Measurements from ENCODE around the gene RPSA.
"Not testable (repeated sequence)": the region's sequence is repeated elsewhere in the genome, so short reads cannot be mapped to it uniquely, and the experiment has no call there.

RPSA gene

DNA sequence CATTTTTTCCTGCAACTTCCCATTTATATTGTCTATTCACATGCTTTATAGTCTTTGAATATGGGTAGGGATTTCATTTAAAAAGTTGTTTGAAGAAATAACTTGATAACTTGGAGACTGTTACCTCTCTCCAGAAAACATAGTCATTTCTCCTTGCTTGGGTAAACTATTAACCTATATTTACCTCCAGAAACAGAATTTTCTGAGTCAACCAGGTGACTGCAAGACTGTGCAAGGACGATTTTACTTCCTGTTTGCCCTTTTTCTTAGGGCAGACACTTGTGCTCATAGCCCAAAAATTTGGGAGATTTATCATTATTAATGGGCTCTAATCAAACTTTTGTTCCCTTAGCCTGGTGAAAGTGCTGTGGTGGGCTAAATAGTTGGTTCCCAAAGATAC lies 46.6 kb downstream of the RPSA start:
- H3K4me3 ChIP-seq (ENCODE audit: low read length, poor library complexity, severe bottlenecking): no peak overlapping the region
- no peaks in the 10 kb centered on the region for H3K36me3 ChIP-seq (ENCODE audit: insufficient read depth, low read length)
- no peaks in the 10 kb centered on the region for H3F3A ChIP-seq (ENCODE audit: low read depth)
- H3K79me2 ChIP-seq (ENCODE audit: insufficient read depth, low read length): no peaks in the 10 kb centered on the region
- no peaks in the 10 kb centered on the region for H3K4me1 ChIP-seq (ENCODE audit: insufficient read depth, low read length, poor library complexity, severe bottlenecking)
- TF ChIP-seq EZH2phosphoT487 (IDR thresholded peaks at IDR 0.05; ENCODE audit: borderline replicate concordance) (no peak), CTCF (conservative IDR thresholded peaks at IDR 0.05; ENCODE audit: low read length) (no peak)
- no peaks in the 10 kb centered on the region for H3K27me3 ChIP-seq (ENCODE audit: insufficient read depth, low read length, poor library complexity, severe bottlenecking)
- H3K4me2 ChIP-seq (ENCODE audit: low read depth, low read length, poor library complexity, severe bottlenecking): no peak overlapping the region
- no peak overlapping the region for H3K9ac ChIP-seq (ENCODE audit: low read depth, low read length, poor library complexity, severe bottlenecking)
- H4K20me1 ChIP-seq (ENCODE audit: insufficient read depth, low read length, poor library complexity, severe bottlenecking): no peaks in the 10 kb centered on the region
- no peaks in the 10 kb centered on the region for H3K9me2 ChIP-seq (replicated peaks; ENCODE audit: low read depth, low read length)
- H2AFZ ChIP-seq (ENCODE audit: low read length): peak overlapping the region; percentile 32; the same call in 1 of the 2 replicates
- no peaks in the 10 kb centered on the region for H3K9me3 ChIP-seq (ENCODE audit: insufficient read depth, low read depth, low read length)

- not testable (repeated sequence) for H3F3A ChIP-seq (ENCODE audit: low read depth); H3K4me2 ChIP-seq (ENCODE audit: low read depth, low read length, poor library complexity, severe bottlenecking); H3K9me2 ChIP-seq (replicated peaks; ENCODE audit: low read depth, low read length); H4K20me1 ChIP-seq (ENCODE audit: insufficient read depth, low read length, poor library complexity, severe bottlenecking); H3K9me3 ChIP-seq (ENCODE audit: insufficient read depth, low read depth, low read length); H3K4me3 ChIP-seq (ENCODE audit: low read length, poor library complexity, severe bottlenecking); H2AFZ ChIP-seq (ENCODE audit: low read length); H3K79me2 ChIP-seq (ENCODE audit: insufficient read depth, low read length); H3K4me1 ChIP-seq (ENCODE audit: insufficient read depth, low read length, poor library complexity, severe bottlenecking); H3K9ac ChIP-seq (ENCODE audit: low read depth, low read length, poor library complexity, severe bottlenecking); H3K36me3 ChIP-seq (ENCODE audit: insufficient read depth, low read length); H3K27me3 ChIP-seq (ENCODE audit: insufficient read depth, low read length, poor library complexity, severe bottlenecking)
Measured at GRCh38 chr3:39453872-39454271, 47.4 kb downstream of the RPSA start.

- no peak for TF ChIP-seq EZH2phosphoT487 (IDR thresholded peaks at IDR 0.05; ENCODE audit: borderline replicate concordance)
- TF ChIP-seq CTCF (conservative IDR thresholded peaks at IDR 0.05; ENCODE audit: low read length): no peak
Measured at GRCh38 chr3:39454591-39455217, 48.2 kb downstream of the RPSA start.

GRCh38 chr3:39456159-39456558 lies 49.6 kb downstream of the RPSA start:
- Histone ChIP-seq H3K9me3 (ENCODE audit: insufficient read depth, low read depth, low read length) (no peaks in the 10 kb centered on the region), H3K36me3 (ENCODE audit: insufficient read depth, low read length) (no peaks in the 10 kb centered on the region), H3K79me2 (ENCODE audit: insufficient read depth, low read length) (no peaks in the 10 kb centered on the region), H4K20me1 (ENCODE audit: insufficient read depth, low read length, poor library complexity, severe bottlenecking) (no peaks in the 10 kb centered on the region), H3K4me1 (ENCODE audit: insufficient read depth, low read length, poor library complexity, severe bottlenecking) (no peaks in the 10 kb centered on the region), H3K4me2 (ENCODE audit: low read depth, low read length, poor library complexity, severe bottlenecking) (no peak overlapping the region), H3K4me3 (ENCODE audit: low read length, poor library complexity, severe bottlenecking) (no peak overlapping the region), H3K9ac (ENCODE audit: low read depth, low read length, poor library complexity, severe bottlenecking) (no peak overlapping the region), H3K27me3 (ENCODE audit: insufficient read depth, low read length, poor library complexity, severe bottlenecking) (no peaks in the 10 kb centered on the region), H2AFZ (ENCODE audit: low read length) (no peak overlapping the region), H3K9me2 (replicated peaks; ENCODE audit: low read depth, low read length) (no peaks in the 10 kb centered on the region), H3F3A (ENCODE audit: low read depth) (no peaks in the 10 kb centered on the region)
- no peak for TF ChIP-seq CTCF (conservative IDR thresholded peaks at IDR 0.05; ENCODE audit: low read length)
- TF ChIP-seq EZH2phosphoT487 (IDR thresholded peaks at IDR 0.05; ENCODE audit: borderline replicate concordance): no peak

More at GRCh38 chr3:39454591-39455217, 48.2 kb downstream of the RPSA start:
- Histone ChIP-seq H3K9me2 (replicated peaks; ENCODE audit: low read depth, low read length) (no peaks in the 10 kb centered on the region), H2AFZ (ENCODE audit: low read length) (no peak overlapping the region), H4K20me1 (ENCODE audit: insufficient read depth, low read length, poor library complexity, severe bottlenecking) (no peaks in the 10 kb centered on the region), H3K27me3 (ENCODE audit: insufficient read depth, low read length, poor library complexity, severe bottlenecking) (no peaks in the 10 kb centered on the region), H3K4me1 (ENCODE audit: insufficient read depth, low read length, poor library complexity, severe bottlenecking) (no peaks in the 10 kb centered on the region), H3K4me2 (ENCODE audit: low read depth, low read length, poor library complexity, severe bottlenecking) (no peak overlapping the region), H3K79me2 (ENCODE audit: insufficient read depth, low read length) (no peaks in the 10 kb centered on the region), H3K4me3 (ENCODE audit: low read length, poor library complexity, severe bottlenecking) (no peak overlapping the region), H3K36me3 (ENCODE audit: insufficient read depth, low read length) (no peaks in the 10 kb centered on the region), H3K9me3 (ENCODE audit: insufficient read depth, low read depth, low read length) (no peaks in the 10 kb centered on the region), H3K9ac (ENCODE audit: low read depth, low read length, poor library complexity, severe bottlenecking) (no peak overlapping the region), H3F3A (ENCODE audit: low read depth) (no peaks in the 10 kb centered on the region)
